Right lobe of liver (tissue), 6 donors: ENCODE data around the gene CALHM6. TPM values are rescaled to one million over a fixed set of nuclear protein-coding genes. Genes with fewer than 3 reads are reported as not detected.

Experiments used
- ATAC-seq, 4 donors: fragments of 200-7000 bp; cut with Tn5 transposase; one replicate each; pipeline ENCODE4 v1.9.1; 2020; ENCODE audit warnings: mild to moderate bottlenecking in 4 of 4, moderate library complexity in 4 of 4
- DNase-seq, 3 donors: peaks; one replicate each; pipeline ENCODE4 v3.0.0-alpha.2; 2020
- H3K27ac ChIP-seq, 3 donors: fragments of 200-600 bp; one replicate each; pipeline ENCODE4 v1.8.0; 2022
- H3K27me3 ChIP-seq, 2 donors: fragments of 200-600 bp; one replicate each; pipeline ENCODE4 v1.8.0; 2022
- H3K36me3 ChIP-seq, 4 donors: fragments of 200-600 bp; sonication (generic) in 1 of 4; one replicate each; pipeline versions ENCODE4 v1.5.1 to v1.8.0; 2017 to 2022; ENCODE audit warnings: control low read depth in 1 of 4
- H3K4me1 ChIP-seq, 4 donors: fragments of 200-600 bp; sonication (generic) in 1 of 4; one replicate each; pipeline versions ENCODE4 v1.5.1 to v1.8.0; 2017 to 2022; ENCODE audit warnings: control low read depth in 1 of 4
- H3K4me3 ChIP-seq, 3 donors: fragments of 200-600 bp; one replicate each; pipeline ENCODE4 v1.8.0; 2022
- H3K9me3 ChIP-seq, 4 donors: fragments of 200-600 bp; sonication (generic) in 1 of 4; one replicate each; pipeline versions ENCODE4 v1.5.1 to v1.8.0; 2017 to 2022; ENCODE audit warnings: control low read depth in 1 of 4
- CTCF ChIP-seq, 4 donors: fragments of 200-600 bp in 3 of 4; fragments of 450-650 bp in 1 of 4; IDR thresholded peaks; one replicate each; pipeline versions ENCODE4 v1.5.1 to v1.8.0; 2016 to 2022; ENCODE audit warnings: antibody characterized with exemption in 4 of 4, mild to moderate bottlenecking in 2 of 4
- POLR2A ChIP-seq: fragments of 450-650 bp; IDR thresholded peaks from one replicate; pipeline ENCODE4 v1.6.1; 2017; ENCODE audit warnings: antibody characterized with exemption, mild to moderate bottlenecking
- WGBS: methylation state at CpG from one replicate; pipeline ENCODE4 v1.1.6; 2018; ENCODE audit warnings: low coverage, low lambda C conversion rate; ENCODE audit not compliant: insufficient coverage; ENCODE audit errors: missing lambda C conversion rate; 5-methylcytosine and 5-hydroxymethylcytosine counted together
- intact Hi-C, 2 donors: fragments of 100-400 bp; cut with DNase I; formaldehyde crosslinking; loops; one replicate each; pipeline versions ENCODE4 v1.11.2 to v1.14.1; 2022
- total RNA-seq, 6 experiments: library from RNA; depleted of rRNA in 2 of 6; stranded (reverse); fragments of >200 nt in 2 of 6; fragmentation: NEBNext Ultra II Directional in 3 of 6; extraction: Animal tissue kit (Norgen Biotek cat#: 25700) in 3 of 6; gene quantifications; one replicate each; pipeline versions ENCODE4 v1.1.0 to v1.2.4, GENCODE V29; 2016 to 2023
- donor health status: DM: no; HTN: yes; CAD: no.
- donor health status: DM: no; HTN: no; CAD: no.
- donor health status: DM: no; HTN: no; CAD: no.
- donor health status: DM: no; HTN: yes; CAD: no.
- donor health status: DM: no; HTN: yes; CAD: no.

CALHM6 gene
- total RNA-seq, 6 experiments from 2014 or later: 1.4 to 7.8 (median 3.5) TPM

GRCh38 chr6:116452531-116452930, 8.6 kb upstream of the CALHM6 start:
- H3K4me3 ChIP-seq: no peak overlapping the region
- 77% methylated on average over 2 of the region's 2 CpGs for WGBS
- H3K27ac ChIP-seq: no peak overlapping the region
- ATAC-seq (no peak), DNase-seq (no peak)
- no peaks in the 10 kb centered on the region for H3K27me3 ChIP-seq
- TF ChIP-seq POLR2A (no peak), CTCF (IDR thresholded peaks at IDR 0.05) (no peak)
- no peaks in the 10 kb centered on the region for H3K9me3 ChIP-seq
- H3K4me1 ChIP-seq: no peaks in the 10 kb centered on the region
- intact Hi-C loops: no loop called here
- no peaks in the 10 kb centered on the region for H3K36me3 ChIP-seq

GRCh38 chr6:116456106-116456505, 5.1 kb upstream of the CALHM6 start:
- Histone ChIP-seq H3K27me3 (no peaks in the 10 kb centered on the region), H3K9me3 (no peaks in the 10 kb centered on the region), H3K36me3 (no peaks in the 10 kb centered on the region), H3K4me3 (no peak overlapping the region), H3K4me1 (no peaks in the 10 kb centered on the region), H3K27ac (no peak overlapping the region)
- no peak for ATAC-seq
- no peak for DNase-seq
- 82% methylated on average over 3 of the region's 3 CpGs for whole genome bisulfite sequencing
- no peak for TF ChIP-seq POLR2A
- TF ChIP-seq CTCF (IDR thresholded peaks at IDR 0.05): no peak
- intact Hi-C loops: no loop called here

GRCh38 chr6:116456927-116457326, 4.2 kb upstream of the CALHM6 start:
- no peaks in the 10 kb centered on the region for H3K36me3 ChIP-seq
- H3K4me3 ChIP-seq: no peak overlapping the region
- no peaks in the 10 kb centered on the region for H3K9me3 ChIP-seq
- TF ChIP-seq POLR2A: no peak
- TF ChIP-seq CTCF (IDR thresholded peaks at IDR 0.05): no peak
- intact Hi-C loops: no loop called here
- 56% methylated on average over 2 of the region's 2 CpGs for WGBS
- DNase-seq (no peak), ATAC-seq (peak in 1 of 4 donors; percentile 37)
- no peaks in the 10 kb centered on the region for H3K27me3 ChIP-seq
- no peak overlapping the region for H3K27ac ChIP-seq
- peaks cover 0 to 4% (median 0%) of the 10 kb centered on the region in 4 donors for H3K4me1 ChIP-seq

- H3K36me3 ChIP-seq: no peaks in the 10 kb centered on the region
- H3K27me3 ChIP-seq: no peaks in the 10 kb centered on the region
- peaks cover 0 to 8% (median 2%) of the 10 kb centered on the region in 4 donors for H3K4me1 ChIP-seq
- H3K9me3 ChIP-seq: no peaks in the 10 kb centered on the region
- no peak overlapping the region for H3K4me3 ChIP-seq
- intact Hi-C loops: no loop called here
- TF ChIP-seq POLR2A (no peak), CTCF (IDR thresholded peaks at IDR 0.05) (no peak)
- DNase-seq (no peak), ATAC-seq (no peak)
- H3K27ac ChIP-seq: no peak overlapping the region
- 70% methylated on average over 7 of the region's 9 CpGs for WGBS
Observed at GRCh38 chr6:116458264-116458663, 2.9 kb upstream of the CALHM6 start.

GRCh38 chr6:116459927-116460326, 1.2 kb upstream of the CALHM6 start:
- Histone ChIP-seq H3K27me3 (no peaks in the 10 kb centered on the region), H3K36me3 (no peaks in the 10 kb centered on the region), H3K27ac (no peak overlapping the region), H3K4me1 (peaks cover 0 to 8% (median 2%) of the 10 kb centered on the region in 4 donors), H3K4me3 (no peak overlapping the region), H3K9me3 (no peaks in the 10 kb centered on the region)
- DNase-seq: no peak
- ATAC-seq: no peak
- 74% methylated on average over 4 of the region's 4 CpGs for WGBS
- intact Hi-C loops: no loop called here
- no peak for TF ChIP-seq CTCF (IDR thresholded peaks at IDR 0.05)
- TF ChIP-seq POLR2A: no peak
